ENCODE results near the gene NF1.
"Not testable (repeated sequence)": the region's sequence is repeated elsewhere in the genome, so short reads cannot be mapped to it uniquely, and the experiment has no call there.

Gene NF1

GRCh38 chr17:31094600-31095235, at the start of gene NF1:
TSS of gene NF1 (plus strand) at chr17:31094977. CDS start at chr17:31095310, 333 bp downstream.
- Histone ChIP-seq H3K4me3 (ENCODE audit: low read length) (peak within 1 kb of the TSS; percentile 74), H3K36me3 (ENCODE audit: control insufficient read depth, insufficient read depth, low read length) (no peaks in the 10 kb centered on the region), H3K27me3 (ENCODE audit: control insufficient read depth, insufficient read depth, low read length) (no peaks in the 10 kb centered on the region), H3K4me1 (ENCODE audit: control insufficient read depth, insufficient read depth, low read length) (no peaks in the 10 kb centered on the region), H3K9me3 (ENCODE audit: control insufficient read depth, insufficient read depth, low read length) (no peaks in the 10 kb centered on the region), H3K27ac (ENCODE audit: low read length) (no peak within 1 kb of the TSS)
- peak; percentile 66 for DNase-seq (ENCODE audit: low read depth, low spot score)
- no CpG with 5 or more reads among the region's 45 CpGs for WGBS (ENCODE audit: insufficient coverage, insufficient read length)

- not testable (repeated sequence) for H3K4me3 ChIP-seq (ENCODE audit: low read length); H3K9me3 ChIP-seq (ENCODE audit: control insufficient read depth, insufficient read depth, low read length); DNase-seq (ENCODE audit: low read depth, low spot score); H3K27me3 ChIP-seq (ENCODE audit: control insufficient read depth, insufficient read depth, low read length); H3K27ac ChIP-seq (ENCODE audit: low read length); H3K36me3 ChIP-seq (ENCODE audit: control insufficient read depth, insufficient read depth, low read length); H3K4me1 ChIP-seq (ENCODE audit: control insufficient read depth, insufficient read depth, low read length)
- WGBS (ENCODE audit: insufficient coverage, insufficient read length) = 100% methylated on average over 3 of the region's 7 CpGs
Measured at GRCh38 chr17:31046856-31047425, 47.8 kb upstream of the NF1 start.

- H3K27me3 ChIP-seq (ENCODE audit: control insufficient read depth, insufficient read depth, low read length) = no peaks in the 10 kb centered on the region
- H3K9me3 ChIP-seq (ENCODE audit: control insufficient read depth, insufficient read depth, low read length) = no peaks in the 10 kb centered on the region
- no peak overlapping the region for H3K4me3 ChIP-seq (ENCODE audit: low read length)
- H3K27ac ChIP-seq (ENCODE audit: low read length) = no peak overlapping the region
- no peaks in the 10 kb centered on the region for H3K36me3 ChIP-seq (ENCODE audit: control insufficient read depth, insufficient read depth, low read length)
- H3K4me1 ChIP-seq (ENCODE audit: control insufficient read depth, insufficient read depth, low read length) = no peaks in the 10 kb centered on the region
- DNase-seq (ENCODE audit: low read depth, low spot score) = no peak
Measured at GRCh38 chr17:31048142-31048541, 46.6 kb upstream of the NF1 start.

- DNase-seq (ENCODE audit: low read depth, low spot score) = no peak
- H3K36me3 ChIP-seq (ENCODE audit: control insufficient read depth, insufficient read depth, low read length) = no peaks in the 10 kb centered on the region
- no peak overlapping the region for H3K4me3 ChIP-seq (ENCODE audit: low read length)
- H3K4me1 ChIP-seq (ENCODE audit: control insufficient read depth, insufficient read depth, low read length) = no peaks in the 10 kb centered on the region
- H3K27ac ChIP-seq (ENCODE audit: low read length) = no peak overlapping the region
- no peaks in the 10 kb centered on the region for H3K27me3 ChIP-seq (ENCODE audit: control insufficient read depth, insufficient read depth, low read length)
- no peaks in the 10 kb centered on the region for H3K9me3 ChIP-seq (ENCODE audit: control insufficient read depth, insufficient read depth, low read length)
Measured at GRCh38 chr17:31048780-31049179, 46.0 kb upstream of the NF1 start.

- Histone ChIP-seq H3K27ac (ENCODE audit: low read length) (no peak overlapping the region), H3K9me3 (ENCODE audit: control insufficient read depth, insufficient read depth, low read length) (no peaks in the 10 kb centered on the region), H3K36me3 (ENCODE audit: control insufficient read depth, insufficient read depth, low read length) (no peaks in the 10 kb centered on the region), H3K4me3 (ENCODE audit: low read length) (no peak overlapping the region), H3K4me1 (ENCODE audit: control insufficient read depth, insufficient read depth, low read length) (no peaks in the 10 kb centered on the region), H3K27me3 (ENCODE audit: control insufficient read depth, insufficient read depth, low read length) (no peaks in the 10 kb centered on the region)
- no CpG with 5 or more reads among the region's 9 CpGs for WGBS (ENCODE audit: insufficient coverage, insufficient read length)
- DNase-seq (ENCODE audit: low read depth, low spot score) = no peak
Measured at GRCh38 chr17:31050948-31051347, 43.8 kb upstream of the NF1 start.

- no peaks in the 10 kb centered on the region for H3K4me1 ChIP-seq (ENCODE audit: control insufficient read depth, insufficient read depth, low read length)
- H3K27me3 ChIP-seq (ENCODE audit: control insufficient read depth, insufficient read depth, low read length) = no peaks in the 10 kb centered on the region
- no CpG with 5 or more reads among the region's 2 CpGs for WGBS (ENCODE audit: insufficient coverage, insufficient read length)
- no peaks in the 10 kb centered on the region for H3K36me3 ChIP-seq (ENCODE audit: control insufficient read depth, insufficient read depth, low read length)
- H3K9me3 ChIP-seq (ENCODE audit: control insufficient read depth, insufficient read depth, low read length) = no peaks in the 10 kb centered on the region
- no peak for DNase-seq (ENCODE audit: low read depth, low spot score)
- H3K4me3 ChIP-seq (ENCODE audit: low read length) = no peak overlapping the region
- no peak overlapping the region for H3K27ac ChIP-seq (ENCODE audit: low read length)
Measured at GRCh38 chr17:31051506-31051905, 43.3 kb upstream of the NF1 start.

- Histone ChIP-seq H3K4me1 (ENCODE audit: control insufficient read depth, insufficient read depth, low read length) (no peaks in the 10 kb centered on the region), H3K27me3 (ENCODE audit: control insufficient read depth, insufficient read depth, low read length) (no peaks in the 10 kb centered on the region), H3K4me3 (ENCODE audit: low read length) (no peak overlapping the region), H3K9me3 (ENCODE audit: control insufficient read depth, insufficient read depth, low read length) (no peaks in the 10 kb centered on the region), H3K36me3 (ENCODE audit: control insufficient read depth, insufficient read depth, low read length) (no peaks in the 10 kb centered on the region), H3K27ac (ENCODE audit: low read length) (no peak overlapping the region)
- DNase-seq (ENCODE audit: low read depth, low spot score) = no peak
- WGBS (ENCODE audit: insufficient coverage, insufficient read length) = no CpG with 5 or more reads among the region's 9 CpGs
Measured at GRCh38 chr17:31052187-31052889, 42.4 kb upstream of the NF1 start.

GRCh38 chr17:31053071-31053470, 41.7 kb upstream of the NF1 start:
- Histone ChIP-seq H3K27me3 (ENCODE audit: control insufficient read depth, insufficient read depth, low read length) (no peaks in the 10 kb centered on the region), H3K9me3 (ENCODE audit: control insufficient read depth, insufficient read depth, low read length) (no peaks in the 10 kb centered on the region), H3K4me1 (ENCODE audit: control insufficient read depth, insufficient read depth, low read length) (no peaks in the 10 kb centered on the region), H3K4me3 (ENCODE audit: low read length) (no peak overlapping the region), H3K36me3 (ENCODE audit: control insufficient read depth, insufficient read depth, low read length) (no peaks in the 10 kb centered on the region), H3K27ac (ENCODE audit: low read length) (no peak overlapping the region)
- no CpG with 5 or more reads among the region's 4 CpGs for WGBS (ENCODE audit: insufficient coverage, insufficient read length)
- no peak for DNase-seq (ENCODE audit: low read depth, low spot score)

GRCh38 chr17:31054761-31055160, 40.0 kb upstream of the NF1 start:
- H3K27me3 ChIP-seq (ENCODE audit: control insufficient read depth, insufficient read depth, low read length) = no peaks in the 10 kb centered on the region
- H3K9me3 ChIP-seq (ENCODE audit: control insufficient read depth, insufficient read depth, low read length) = no peaks in the 10 kb centered on the region
- WGBS (ENCODE audit: insufficient coverage, insufficient read length) = no CpG with 5 or more reads among the region's 3 CpGs
- no peaks in the 10 kb centered on the region for H3K36me3 ChIP-seq (ENCODE audit: control insufficient read depth, insufficient read depth, low read length)
- H3K4me1 ChIP-seq (ENCODE audit: control insufficient read depth, insufficient read depth, low read length) = no peaks in the 10 kb centered on the region
- H3K27ac ChIP-seq (ENCODE audit: low read length) = no peak overlapping the region
- no peak for DNase-seq (ENCODE audit: low read depth, low spot score)
- H3K4me3 ChIP-seq (ENCODE audit: low read length) = no peak overlapping the region

GRCh38 chr17:31058976-31059375, 35.8 kb upstream of the NF1 start:
- Histone ChIP-seq H3K36me3 (ENCODE audit: control insufficient read depth, insufficient read depth, low read length) (no peaks in the 10 kb centered on the region), H3K4me1 (ENCODE audit: control insufficient read depth, insufficient read depth, low read length) (no peaks in the 10 kb centered on the region), H3K9me3 (ENCODE audit: control insufficient read depth, insufficient read depth, low read length) (no peaks in the 10 kb centered on the region), H3K4me3 (ENCODE audit: low read length) (no peak overlapping the region), H3K27me3 (ENCODE audit: control insufficient read depth, insufficient read depth, low read length) (no peaks in the 10 kb centered on the region), H3K27ac (ENCODE audit: low read length) (no peak overlapping the region)
- DNase-seq (ENCODE audit: low read depth, low spot score) = no peak
- WGBS (ENCODE audit: insufficient coverage, insufficient read length) = no CpG with 5 or more reads among the region's 2 CpGs

Data from iPS DF 6.9 (cell line).